ENCODE measurements around the gene M6PR.
A peak's percentile ranks its signal among the peaks of the same experiment; 100 is the strongest.

DNA sequence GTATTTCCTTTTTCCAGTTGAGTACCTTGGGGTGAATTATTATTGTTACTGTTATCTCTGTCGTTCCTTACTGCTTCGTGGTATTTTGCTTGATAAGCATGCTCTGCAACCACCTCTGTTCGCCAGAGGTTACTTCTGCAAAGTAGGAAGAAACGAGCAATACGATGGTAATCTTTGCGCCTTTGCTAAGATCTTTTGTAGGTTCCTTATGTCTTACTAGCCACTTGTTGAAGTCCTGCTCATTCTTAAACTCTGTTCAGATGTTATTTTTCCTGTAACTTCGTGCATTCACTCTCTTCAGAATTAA is 729 bp upstream of the M6PR start:
- TF ChIP-seq, protein P1, sequence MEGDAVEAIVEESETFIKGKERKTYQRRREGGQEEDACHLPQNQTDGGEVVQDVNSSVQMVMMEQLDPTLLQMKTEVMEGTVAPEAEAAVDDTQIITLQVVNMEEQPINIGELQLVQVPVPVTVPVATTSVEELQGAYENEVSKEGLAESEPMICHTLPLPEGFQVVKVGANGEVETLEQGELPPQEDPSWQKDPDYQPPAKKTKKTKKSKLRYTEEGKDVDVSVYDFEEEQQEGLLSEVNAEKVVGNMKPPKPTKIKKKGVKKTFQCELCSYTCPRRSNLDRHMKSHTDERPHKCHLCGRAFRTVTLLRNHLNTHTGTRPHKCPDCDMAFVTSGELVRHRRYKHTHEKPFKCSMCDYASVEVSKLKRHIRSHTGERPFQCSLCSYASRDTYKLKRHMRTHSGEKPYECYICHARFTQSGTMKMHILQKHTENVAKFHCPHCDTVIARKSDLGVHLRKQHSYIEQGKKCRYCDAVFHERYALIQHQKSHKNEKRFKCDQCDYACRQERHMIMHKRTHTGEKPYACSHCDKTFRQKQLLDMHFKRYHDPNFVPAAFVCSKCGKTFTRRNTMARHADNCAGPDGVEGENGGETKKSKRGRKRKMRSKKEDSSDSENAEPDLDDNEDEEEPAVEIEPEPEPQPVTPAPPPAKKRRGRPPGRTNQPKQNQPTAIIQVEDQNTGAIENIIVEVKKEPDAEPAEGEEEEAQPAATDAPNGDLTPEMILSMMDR (IDR thresholded peaks at IDR 0.05), result peak in 1 of 3 donors; percentile 5
- TF ChIP-seq POLR2A (IDR thresholded peaks at IDR 0.05), result no peak

All from ovary (tissue), 3 donors.